Astrocyte (in vitro differentiated cells and primary cell): ENCODE data around the gene AGXT.

Experiments
- CTCF ChIP-seq: IDR thresholded peaks from 2 replicates; pipeline ENCODE4 v1.5.1; 2011; ENCODE audit warnings: low read depth, mild to moderate bottlenecking, inconsistent platforms, low read length, moderate library complexity; ENCODE audit not compliant: insufficient read depth
- EZH2 ChIP-seq: IDR thresholded peaks from 2 replicates; pipeline ENCODE4 v1.6.1; 2012; ENCODE audit warnings: mild to moderate bottlenecking, low read length, inconsistent platforms; ENCODE audit not compliant: insufficient read depth

- TF ChIP-seq CTCF (no peak), EZH2 (no peak)
Observed at GRCh38 chr2:240919786-240920782, 51.5 kb downstream of the AGXT start.
